Calu3 (cell line): Measurements from ENCODE around the gene KLHDC4. TPM values are rescaled to one million over a fixed set of nuclear protein-coding genes. Genes with fewer than 3 reads are reported as not detected.
"Not testable (repeated sequence)": the region's sequence is repeated elsewhere in the genome, so short reads cannot be mapped to it uniquely, and the experiment has no call there.

Source experiments
- BruUV-seq: library from RNA; stranded (reverse); fragments of 400-500 nt; replicated peaks from 2 replicates; lab custom pipeline; 2021; lab: Mats Ljungman, UMichigan
- CTCF ChIA-PET: fragments of 300-600 bp; sonication (Branson Sonifier 250); formaldehyde crosslinking; loops from one replicate; lab custom pipeline; 2022; ENCODE audit warnings: antibody characterized with exemption; lab: Charles Lee
- DNase-seq: peaks from one replicate; pipeline ENCODE4 v3.0.0; 2022
- H3K27ac Mint-ChIP-seq: one replicate; pipeline ENCODE4 v1.8.0; 2022; ENCODE audit warnings: mixed read lengths; ENCODE audit not compliant: unreplicated experiment
- H3K27me3 Mint-ChIP-seq: one replicate; pipeline ENCODE4 v1.8.0; 2022; ENCODE audit warnings: mixed read lengths; ENCODE audit not compliant: unreplicated experiment
- H3K36me3 Mint-ChIP-seq: one replicate; pipeline ENCODE4 v1.8.0; 2022; ENCODE audit warnings: mild to moderate bottlenecking, moderate library complexity, mixed read lengths; ENCODE audit not compliant: insufficient read depth, unreplicated experiment
- H3K4me1 Mint-ChIP-seq: one replicate; pipeline ENCODE4 v1.8.0; 2022; ENCODE audit warnings: mild to moderate bottlenecking, low read depth, mixed read lengths; ENCODE audit not compliant: unreplicated experiment
- H3K4me3 Mint-ChIP-seq: one replicate; pipeline ENCODE4 v1.8.0; 2022; ENCODE audit warnings: mild to moderate bottlenecking, low read depth, moderate library complexity, mixed read lengths; ENCODE audit not compliant: unreplicated experiment
- H3K9me3 Mint-ChIP-seq: one replicate; pipeline ENCODE4 v1.8.0; 2022; ENCODE audit warnings: low read depth, mixed read lengths; ENCODE audit not compliant: unreplicated experiment
- intact Hi-C: fragments of 100-400 bp; cut with micrococcal nuclease; formaldehyde crosslinking; loops from one replicate; pipeline ENCODE4 v1.10.0; 2022; ENCODE audit not compliant: unreplicated experiment
- total RNA-seq: library from RNA; stranded (reverse); gene quantifications from 2 replicates; pipeline ENCODE4 v1.2.3, GENCODE V29; 2022
- TF ChIP-seq, protein P1 (sequence below): fragments of 200-600 bp; IDR thresholded peaks from one replicate; pipeline ENCODE4 v1.8.0; 2022; ENCODE audit warnings: antibody characterized with exemption; ENCODE audit not compliant: unreplicated experiment

Gene KLHDC4
- total RNA-seq, 1 experiment from 2014 or later = 106 TPM

GRCh38 chr16:87790292-87791100, 24.7 kb upstream of the KLHDC4 start:
- intact Hi-C loops = no loop called here
- Mint-ChIP-seq H3K4me3 (no peak overlapping the region), H3K36me3 (peaks cover 13% of the 10 kb centered on the region), H3K27me3 (no peaks in the 10 kb centered on the region), H3K9me3 (no peaks in the 10 kb centered on the region), H3K27ac (peak overlapping the region; percentile 60), H3K4me1 (peaks cover 20% of the 10 kb centered on the region)
- BruUV-seq = no TSS peak
- CTCF ChIA-PET = interaction anchor here (2.0 to 3.0 kb wide), 3 partner anchors 11 to 81 kb away, joined by 5 to 8 read pairs (median 7); no protein-coding TSS in a partner anchor
- DNase-seq = no peak
- TF ChIP-seq, protein P1, sequence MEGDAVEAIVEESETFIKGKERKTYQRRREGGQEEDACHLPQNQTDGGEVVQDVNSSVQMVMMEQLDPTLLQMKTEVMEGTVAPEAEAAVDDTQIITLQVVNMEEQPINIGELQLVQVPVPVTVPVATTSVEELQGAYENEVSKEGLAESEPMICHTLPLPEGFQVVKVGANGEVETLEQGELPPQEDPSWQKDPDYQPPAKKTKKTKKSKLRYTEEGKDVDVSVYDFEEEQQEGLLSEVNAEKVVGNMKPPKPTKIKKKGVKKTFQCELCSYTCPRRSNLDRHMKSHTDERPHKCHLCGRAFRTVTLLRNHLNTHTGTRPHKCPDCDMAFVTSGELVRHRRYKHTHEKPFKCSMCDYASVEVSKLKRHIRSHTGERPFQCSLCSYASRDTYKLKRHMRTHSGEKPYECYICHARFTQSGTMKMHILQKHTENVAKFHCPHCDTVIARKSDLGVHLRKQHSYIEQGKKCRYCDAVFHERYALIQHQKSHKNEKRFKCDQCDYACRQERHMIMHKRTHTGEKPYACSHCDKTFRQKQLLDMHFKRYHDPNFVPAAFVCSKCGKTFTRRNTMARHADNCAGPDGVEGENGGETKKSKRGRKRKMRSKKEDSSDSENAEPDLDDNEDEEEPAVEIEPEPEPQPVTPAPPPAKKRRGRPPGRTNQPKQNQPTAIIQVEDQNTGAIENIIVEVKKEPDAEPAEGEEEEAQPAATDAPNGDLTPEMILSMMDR = no peak

- no peaks in the 10 kb centered on the region for H3K27me3 Mint-ChIP-seq
Measured at GRCh38 chr16:87789437-87790291, 23.9 kb upstream of the KLHDC4 start.

GRCh38 chr16:87788730-87789436, 23.1 kb upstream of the KLHDC4 start:
- BruUV-seq, DNase-seq, H3K4me3 Mint-ChIP-seq, intact Hi-C loops, H3K9me3 Mint-ChIP-seq, H3K27me3 Mint-ChIP-seq: not testable (repeated sequence)
- CTCF ChIA-PET = interaction anchor here (2.0 kb wide), 1 partner anchor 10 kb away, joined by 7 read pairs; no protein-coding TSS in a partner anchor
- Mint-ChIP-seq H3K27ac (peak overlapping the region; percentile 60), H3K4me1 (peaks cover 20% of the 10 kb centered on the region), H3K36me3 (peaks cover 13% of the 10 kb centered on the region)

More at GRCh38 chr16:87789437-87790291, 23.9 kb upstream of the KLHDC4 start:
- peaks cover 20% of the 10 kb centered on the region for H3K4me1 Mint-ChIP-seq
- TF ChIP-seq, protein P1 = no peak
- intact Hi-C loops = no loop called here
- peaks cover 13% of the 10 kb centered on the region for H3K36me3 Mint-ChIP-seq
- BruUV-seq = no TSS peak
- H3K9me3 Mint-ChIP-seq = no peaks in the 10 kb centered on the region
- CTCF ChIA-PET = interaction anchor here (0.6 to 3.0 kb wide), 5 partner anchors 11 to 106 kb away, joined by 3 to 8 read pairs (median 5); no protein-coding TSS in a partner anchor
- peak overlapping the region; percentile 28 for H3K4me3 Mint-ChIP-seq
- DNase-seq = peak; percentile 56
- H3K27ac Mint-ChIP-seq = peak overlapping the region; percentile 60

- CTCF ChIA-PET = interaction anchor here (0.6 kb wide), 1 partner anchor 668 kb away, joined by 3 read pairs; no protein-coding TSS in a partner anchor
- H3K4me1 Mint-ChIP-seq = peaks cover 20% of the 10 kb centered on the region
- H3K4me3 Mint-ChIP-seq, DNase-seq, intact Hi-C loops, H3K27me3 Mint-ChIP-seq, H3K9me3 Mint-ChIP-seq, H3K27ac Mint-ChIP-seq, BruUV-seq: not testable (repeated sequence)
- H3K36me3 Mint-ChIP-seq = peaks cover 13% of the 10 kb centered on the region
Measured at GRCh38 chr16:87787451-87788091, 21.8 kb upstream of the KLHDC4 start.
